NCI-H748 (cell line): ENCODE data around the gene RLF.
A peak's percentile ranks its signal among the peaks of the same experiment; 100 is the strongest.

Source experiments
- DNase-seq: peaks from one replicate; lab custom pipeline; 2025; ENCODE audit not compliant: unreplicated experiment; lab: John Stamatoyannopoulos, UW

RLF gene

GRCh38 chr1:40268211-40268610 lies 107.0 kb downstream of the RLF start:
- DNase-seq: no peak

DNA sequence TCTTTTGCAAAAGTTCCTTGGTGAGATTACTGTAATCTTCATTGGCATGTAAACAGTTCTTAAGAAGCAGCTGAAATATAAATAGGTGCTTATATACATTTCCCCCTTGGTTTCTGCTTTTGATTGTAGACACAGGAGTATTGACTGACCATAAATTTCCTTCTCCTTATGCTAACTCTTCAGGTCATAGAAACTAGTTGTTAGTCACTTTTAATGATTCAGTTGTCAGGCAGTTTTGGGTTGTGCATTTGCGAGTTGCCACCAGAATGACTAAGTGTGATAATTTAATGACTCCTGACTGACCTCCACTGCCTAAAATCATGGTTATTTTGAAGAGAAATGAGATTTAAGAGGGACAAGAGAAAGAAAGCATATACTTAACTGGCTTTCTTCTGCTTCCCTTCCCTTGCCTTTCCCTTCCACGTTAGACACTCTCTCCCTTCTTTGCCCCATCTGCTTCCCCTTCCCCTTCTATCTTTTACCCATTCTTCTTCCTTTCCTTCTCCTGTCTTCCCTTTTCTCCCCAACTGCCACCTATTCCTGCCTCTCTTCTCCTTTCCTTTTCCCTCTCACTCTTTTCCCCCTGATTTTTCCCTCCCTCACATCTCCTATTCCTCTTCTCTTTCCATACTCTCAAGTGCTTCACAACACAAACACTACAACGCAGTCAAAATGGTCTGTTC lies 109.1 kb downstream of the RLF start:
- no peak for DNase-seq

DNA sequence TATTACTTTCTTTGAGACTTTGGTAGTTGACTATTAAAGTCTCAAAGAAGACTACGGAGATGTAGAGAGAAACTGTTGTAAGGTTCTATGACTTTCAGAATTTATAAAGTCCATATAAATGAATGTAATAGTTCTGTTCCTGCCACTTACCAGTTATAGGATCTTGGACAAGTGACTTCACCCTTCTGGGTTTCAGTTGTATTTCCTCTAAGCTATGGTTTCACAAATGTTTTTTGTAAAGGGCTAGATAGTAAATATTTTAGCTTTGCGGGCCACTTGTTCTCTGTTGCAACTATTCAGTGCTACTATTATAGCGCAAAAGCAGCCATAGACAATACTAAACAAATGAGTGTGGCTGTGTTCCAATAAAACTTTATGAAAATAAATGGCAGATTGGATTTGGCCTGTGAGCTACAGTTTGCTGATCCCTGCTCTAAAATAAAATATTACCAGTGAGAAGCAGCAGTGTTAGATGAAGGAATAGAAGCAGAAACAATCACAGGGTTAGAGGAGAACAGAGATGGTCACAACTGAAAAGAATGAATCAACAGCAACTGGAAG lies 111.5 kb downstream of the RLF start:
- DNase-seq: no peak

DNA sequence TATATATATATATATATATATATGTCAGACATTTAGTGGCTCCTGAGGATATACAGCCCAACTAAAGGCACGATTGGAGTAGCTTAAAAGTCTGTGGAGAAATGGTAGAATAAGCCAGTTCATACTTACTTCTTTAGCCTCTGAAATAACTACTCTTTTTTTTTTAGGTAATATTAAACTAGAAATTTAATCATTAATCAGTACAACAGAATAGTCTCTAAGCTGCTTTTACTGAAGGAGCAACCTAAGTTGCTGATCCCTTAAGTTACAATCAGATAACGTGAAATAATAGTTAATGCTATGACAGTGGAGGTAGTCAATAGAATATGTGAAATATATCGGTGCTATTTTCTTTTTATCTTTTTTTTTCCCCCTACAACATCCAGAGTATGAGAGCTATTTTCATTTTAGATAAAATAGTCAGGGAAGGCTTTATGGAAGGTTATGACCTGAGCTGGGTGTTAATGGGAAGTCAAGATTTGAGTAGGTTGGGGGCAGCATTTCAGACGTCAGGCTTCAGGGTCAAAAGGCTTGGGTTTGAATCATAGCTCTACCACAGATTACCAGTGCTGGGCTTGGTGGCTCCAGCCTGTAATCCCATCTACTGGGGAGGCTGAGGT lies 112.5 kb downstream of the RLF start:
- DNase-seq: no peak

- no peak for DNase-seq
Measured at GRCh38 chr1:40274331-40274730, 113.1 kb downstream of the RLF start.

DNA sequence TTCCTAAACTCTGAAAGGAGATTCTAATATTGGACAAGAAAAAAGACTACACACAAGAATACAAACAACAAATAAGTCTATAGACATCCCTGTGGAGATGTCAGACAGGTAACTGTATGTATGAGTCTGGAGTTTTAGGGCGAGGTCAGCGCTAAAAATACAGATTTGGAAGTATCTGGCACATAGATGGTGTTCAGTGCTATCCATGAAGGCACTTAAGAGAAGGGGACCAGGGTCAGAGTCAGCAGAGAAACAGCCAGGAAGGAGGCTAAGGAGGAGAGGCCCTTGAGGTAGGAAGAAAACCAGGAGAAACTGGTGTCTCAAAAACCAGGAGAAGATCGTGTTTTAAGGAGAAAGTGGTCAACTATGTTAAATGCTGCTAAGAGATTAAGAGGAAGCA lies 114.9 kb downstream of the RLF start:
- DNase-seq: no peak

GRCh38 chr1:40281853-40282252 lies 120.7 kb downstream of the RLF start:
- peak; percentile 84 for DNase-seq
